Endodermal cell (in vitro differentiated cells): ENCODE data around the gene LSP1. TPM values are rescaled to one million over a fixed set of nuclear protein-coding genes. Genes with fewer than 3 reads are reported as not detected.
A peak's percentile ranks its signal among the peaks of the same experiment; 100 is the strongest.

Experiments used
- DNase-seq: peaks from one replicate; pipeline ENCODE4 v3.0.0-alpha.2; 2017
- H3K27ac ChIP-seq: 2 replicates; pipeline ENCODE4 v1.5.1; 2013; ENCODE audit warnings: mild to moderate bottlenecking, low read depth, low read length, moderate library complexity
- H3K27me3 ChIP-seq: 2 replicates; pipeline ENCODE4 v1.6.1; 2013; ENCODE audit warnings: mild to moderate bottlenecking, low read length, moderate library complexity; ENCODE audit not compliant: insufficient read depth, control insufficient read depth, poor library complexity, severe bottlenecking
- H3K36me3 ChIP-seq: 2 replicates; pipeline ENCODE4 v1.7.0; 2013; ENCODE audit warnings: mild to moderate bottlenecking, low read length, moderate library complexity; ENCODE audit not compliant: control insufficient read depth, insufficient read depth
- H3K4me1 ChIP-seq: one replicate; pipeline ENCODE4 v1.7.0; 2013; ENCODE audit warnings: low read length; ENCODE audit not compliant: control insufficient read depth, insufficient read depth
- H3K4me3 ChIP-seq: 2 replicates; pipeline ENCODE4 v1.5.1; 2013; ENCODE audit warnings: mild to moderate bottlenecking, low read length, moderate library complexity
- H3K9ac ChIP-seq: 2 replicates; pipeline ENCODE4 v1.6.1; 2013; ENCODE audit warnings: mild to moderate bottlenecking, low read length, moderate library complexity; ENCODE audit not compliant: poor library complexity, severe bottlenecking; ENCODE audit errors: extremely low read depth
- H3K9me3 ChIP-seq: 2 replicates; pipeline ENCODE4 v1.6.1; 2013; ENCODE audit warnings: mild to moderate bottlenecking, low read length, moderate library complexity; ENCODE audit not compliant: control insufficient read depth
- H3K27ac Mint-ChIP-seq: 2 replicates; pipeline ENCODE4 v1.8.0; 2020; ENCODE audit warnings: mixed read lengths
- H3K27me3 Mint-ChIP-seq: 2 replicates; pipeline ENCODE4 v1.8.0; 2021; ENCODE audit warnings: mild to moderate bottlenecking, mixed read lengths; ENCODE audit not compliant: insufficient read depth
- H3K36me3 Mint-ChIP-seq: 2 replicates; pipeline ENCODE4 v1.8.0; 2020; ENCODE audit warnings: low read depth, mixed read lengths
- H3K4me1 Mint-ChIP-seq: 2 replicates; pipeline ENCODE4 v1.8.0; 2020; ENCODE audit warnings: mixed read lengths
- H3K4me3 Mint-ChIP-seq: 2 replicates; pipeline ENCODE4 v1.8.0; 2020; ENCODE audit warnings: mild to moderate bottlenecking, moderate library complexity, mixed read lengths
- H3K9me3 Mint-ChIP-seq: 2 replicates; pipeline ENCODE4 v1.8.0; 2020; ENCODE audit warnings: mild to moderate bottlenecking, mixed read lengths
- CTCF ChIP-seq: fragments of 200-600 bp; sonication (generic); conservative IDR thresholded peaks from 2 replicates; pipeline ENCODE4 v1.5.0; 2021; ENCODE audit warnings: antibody characterized with exemption, mild to moderate bottlenecking
- WGBS, 2 experiments: methylation state at CpG; one replicate each; pipeline versions ENCODE4 v1.1.5 to v1.1.7; 2013; ENCODE audit warnings: missing lambda C conversion rate in 2 of 2, mixed read lengths in 1 of 2; ENCODE audit not compliant: insufficient coverage in 1 of 2, insufficient read length in 1 of 2; 5-methylcytosine and 5-hydroxymethylcytosine counted together
- total RNA-seq, 2 donors: library from RNA; stranded (reverse); fragmentation: NEBNext Ultra II Directional in 1 of 2; extraction: Animal tissue kit (Norgen Biotek cat#: 25700) in 1 of 2; gene quantifications; 2 replicates in 1 of 2; 3 replicates in 1 of 2; pipeline ENCODE4 v1.2.1, GENCODE V29; 2021

The LSP1 gene
- total RNA-seq, 2 donors from 2014 or later, result not detected

- Mint-ChIP-seq H3K27me3 (peaks cover 2% of the 10 kb centered on the region), H3K36me3 (no peaks in the 10 kb centered on the region), H3K4me3 (no peak overlapping the region), H3K27ac (no peak overlapping the region), H3K9me3 (no peaks in the 10 kb centered on the region), H3K4me1 (peaks cover 11% of the 10 kb centered on the region)
- no peak for TF ChIP-seq CTCF
- whole genome bisulfite sequencing, 2 experiments, result 86 to 90% methylated on average over 3 to 5 of the region's 5 CpGs
- Histone ChIP-seq H3K36me3 (no peaks in the 10 kb centered on the region), H3K9me3 (no peaks in the 10 kb centered on the region), H3K27ac (no peak overlapping the region), H3K9ac (no peak overlapping the region), H3K4me3 (no peak overlapping the region), H3K27me3 (no peaks in the 10 kb centered on the region), H3K4me1 (peaks cover 9% of the 10 kb centered on the region)
- DNase-seq, result no peak
Measured at GRCh38 chr11:1893581-1894359, 40.9 kb downstream of the LSP1 start.

- H3K9me3 Mint-ChIP-seq, result no peaks in the 10 kb centered on the region
- peaks cover 2% of the 10 kb centered on the region for H3K27me3 Mint-ChIP-seq
- no peak for DNase-seq
- Histone ChIP-seq H3K9ac (no peak overlapping the region), H3K27ac (no peak overlapping the region), H3K4me1 (peaks cover 9% of the 10 kb centered on the region), H3K4me3 (no peak overlapping the region), H3K36me3 (no peaks in the 10 kb centered on the region), H3K9me3 (no peaks in the 10 kb centered on the region), H3K27me3 (no peaks in the 10 kb centered on the region)
- no peak overlapping the region for H3K27ac Mint-ChIP-seq
- H3K4me3 Mint-ChIP-seq, result no peak overlapping the region
- no peak for TF ChIP-seq CTCF
- 84 to 93% methylated on average over 7 to 11 of the region's 11 CpGs for WGBS, 2 experiments
- peaks cover 11% of the 10 kb centered on the region for H3K4me1 Mint-ChIP-seq
- H3K36me3 Mint-ChIP-seq, result no peaks in the 10 kb centered on the region
Measured at GRCh38 chr11:1894759-1895158, 41.9 kb downstream of the LSP1 start.

GRCh38 chr11:1896468-1896867 is 43.6 kb downstream of the LSP1 start:
- WGBS, 2 experiments, result 82 to 93% methylated on average over 4 to 10 of the region's 10 CpGs
- Mint-ChIP-seq H3K9me3 (no peaks in the 10 kb centered on the region), H3K27ac (no peak overlapping the region), H3K27me3 (peaks cover 2% of the 10 kb centered on the region), H3K4me3 (no peak overlapping the region), H3K36me3 (no peaks in the 10 kb centered on the region), H3K4me1 (peaks cover 11% of the 10 kb centered on the region)
- peak overlapping the region; percentile 11 for H3K4me3 ChIP-seq
- no peaks in the 10 kb centered on the region for H3K9me3 ChIP-seq
- no peaks in the 10 kb centered on the region for H3K27me3 ChIP-seq
- no peak overlapping the region for H3K27ac ChIP-seq
- DNase-seq, result no peak
- H3K4me1 ChIP-seq, result peaks cover 9% of the 10 kb centered on the region
- no peaks in the 10 kb centered on the region for H3K36me3 ChIP-seq
- H3K9ac ChIP-seq, result no peak overlapping the region
- TF ChIP-seq CTCF, result no peak
